Peyer's patch (tissue), 4 donors: ENCODE measurements around the gene LRRC75B.
"Not testable (repeated sequence)": the region's sequence is repeated elsewhere in the genome, so short reads cannot be mapped to it uniquely, and the experiment has no call there.

Experiments used
- CTCF ChIP-seq, 6 experiments: fragments of 450-650 bp in 4 of 6; fragments of 200-600 bp in 2 of 6; sonication (generic) in 1 of 6; IDR thresholded peaks; one replicate each; pipeline ENCODE4 v1.5.1; 2017 to 2019; ENCODE audit warnings: antibody characterized with exemption in 6 of 6, mild to moderate bottlenecking in 3 of 6, moderate library complexity in 1 of 6
- POLR2A ChIP-seq, 2 donors: fragments of 450-650 bp; IDR thresholded peaks; one replicate each; pipeline ENCODE4 v1.5.1; 2017; ENCODE audit warnings: antibody characterized with exemption in 2 of 2, mild to moderate bottlenecking in 2 of 2, moderate library complexity in 2 of 2

GRCh38 chr22:24614794-24615193, 21.9 kb upstream of the LRRC75B start:
- not testable (repeated sequence) for TF ChIP-seq CTCF, POLR2A (IDR thresholded peaks at IDR 0.05)
